HG03460 (cell line): ENCODE results near the gene TRUB2.
A peak's percentile ranks its signal among the peaks of the same experiment; 100 is the strongest.
"Not testable (repeated sequence)": the region's sequence is repeated elsewhere in the genome, so short reads cannot be mapped to it uniquely, and the experiment has no call there.

Experiments used
- ATAC-seq: cut with Tn5 transposase; IDR thresholded peaks from one replicate; pipeline ENCODE4 v1.9.1; 2021; ENCODE audit not compliant: unreplicated experiment

TRUB2 gene

GRCh38 chr9:128341435-128341849 is 19.2 kb upstream of the TRUB2 start:
- ATAC-seq = no peak

GRCh38 chr9:128340691-128341434 is 18.6 kb upstream of the TRUB2 start:
- peak; percentile 28 for ATAC-seq

- peak; percentile 84 for ATAC-seq
Measured at GRCh38 chr9:128339761-128340690, 17.8 kb upstream of the TRUB2 start, which contains the start of gene SLC27A4. Gene SLC27A4, plus strand, starts transcription at chr9:128340527. Its CDS starts 2,606 bp downstream, at chr9:128343133.

GRCh38 chr9:128338852-128339614 is 16.8 kb upstream of the TRUB2 start:
- ATAC-seq = not testable (repeated sequence)

GRCh38 chr9:128337936-128338335 is 15.7 kb upstream of the TRUB2 start:
- no peak for ATAC-seq

GRCh38 chr9:128335914-128336313 is 13.7 kb upstream of the TRUB2 start:
- no peak for ATAC-seq

- ATAC-seq = no peak
Measured at GRCh38 chr9:128335161-128335560, 12.9 kb upstream of the TRUB2 start.

GRCh38 chr9:128333451-128333869 is 11.2 kb upstream of the TRUB2 start:
- no peak for ATAC-seq

- no peak for ATAC-seq
Measured at GRCh38 chr9:128325629-128326028, 3.4 kb upstream of the TRUB2 start.

GRCh38 chr9:128324401-128324800 is 2.2 kb upstream of the TRUB2 start:
- no peak for ATAC-seq

- ATAC-seq = no peak
Measured at GRCh38 chr9:128323791-128324190, 1.5 kb upstream of the TRUB2 start.

GRCh38 chr9:128323212-128323730 is 1.0 kb upstream of the TRUB2 start:
- no peak for ATAC-seq

GRCh38 chr9:128321879-128322403 is 306 bp downstream of the TRUB2 start:
- peak; percentile 7 for ATAC-seq

GRCh38 chr9:128321343-128321742 is 904 bp downstream of the TRUB2 start:
- no peak for ATAC-seq

GRCh38 chr9:128317629-128318028 is 4.6 kb downstream of the TRUB2 start:
- ATAC-seq = no peak

GRCh38 chr9:128316421-128316820 is 5.8 kb downstream of the TRUB2 start:
- no peak for ATAC-seq

- no peak for ATAC-seq
Measured at GRCh38 chr9:128314697-128315096, 7.5 kb downstream of the TRUB2 start.

GRCh38 chr9:128310461-128310860 is 11.8 kb downstream of the TRUB2 start:
- ATAC-seq = no peak

- ATAC-seq = no peak
Measured at GRCh38 chr9:128309551-128309950, 12.7 kb downstream of the TRUB2 start.

GRCh38 chr9:128304971-128305288 is 17.3 kb downstream of the TRUB2 start:
- no peak for ATAC-seq
